NCI-H226 (cell line): ENCODE measurements around the gene DCX.

Experiments
- DNase-seq: peaks from one replicate; pipeline ENCODE4 v3.0.0-alpha.2; 2015

The DCX gene

DNA sequence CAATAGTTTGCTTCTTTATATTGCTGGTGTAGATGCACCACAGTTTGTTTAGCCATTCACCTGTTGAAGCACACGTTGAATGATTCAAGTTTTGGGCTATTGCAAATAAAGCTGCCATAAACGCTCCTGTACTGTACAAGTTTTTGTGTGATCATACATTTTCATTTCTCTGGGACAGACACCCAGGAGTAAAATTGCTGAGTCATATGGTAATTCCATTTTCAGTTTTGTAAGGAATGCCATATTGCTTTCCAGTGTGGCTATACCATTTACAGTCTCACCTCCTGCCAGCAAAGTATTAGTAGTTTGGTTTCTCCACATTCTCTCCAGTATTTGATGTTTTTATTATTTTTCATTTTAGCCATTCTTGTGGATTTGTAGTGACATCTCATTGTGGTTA is 109.7 kb downstream of the DCX start:
- DNase-seq = no peak

DNA sequence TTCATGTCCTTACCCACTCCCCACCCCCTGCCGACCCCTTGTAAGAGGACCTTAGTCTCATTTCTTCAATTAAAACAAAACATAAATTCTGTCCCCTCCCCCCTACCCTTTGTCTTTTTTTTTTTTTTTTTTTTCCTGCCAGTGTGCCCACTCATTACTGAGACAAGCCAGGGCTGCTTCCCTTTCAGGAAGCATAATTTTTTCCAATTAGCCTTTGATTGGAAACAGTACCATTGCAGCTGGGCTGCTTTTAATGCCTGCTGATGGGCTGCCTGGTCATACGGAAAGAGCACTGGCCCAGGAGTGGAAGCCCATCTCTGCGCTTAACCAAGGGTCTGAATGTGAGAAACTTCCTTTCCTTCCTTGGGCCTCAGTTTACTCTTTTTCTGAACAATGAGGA is 123.2 kb downstream of the DCX start:
- DNase-seq = no peak

DNA sequence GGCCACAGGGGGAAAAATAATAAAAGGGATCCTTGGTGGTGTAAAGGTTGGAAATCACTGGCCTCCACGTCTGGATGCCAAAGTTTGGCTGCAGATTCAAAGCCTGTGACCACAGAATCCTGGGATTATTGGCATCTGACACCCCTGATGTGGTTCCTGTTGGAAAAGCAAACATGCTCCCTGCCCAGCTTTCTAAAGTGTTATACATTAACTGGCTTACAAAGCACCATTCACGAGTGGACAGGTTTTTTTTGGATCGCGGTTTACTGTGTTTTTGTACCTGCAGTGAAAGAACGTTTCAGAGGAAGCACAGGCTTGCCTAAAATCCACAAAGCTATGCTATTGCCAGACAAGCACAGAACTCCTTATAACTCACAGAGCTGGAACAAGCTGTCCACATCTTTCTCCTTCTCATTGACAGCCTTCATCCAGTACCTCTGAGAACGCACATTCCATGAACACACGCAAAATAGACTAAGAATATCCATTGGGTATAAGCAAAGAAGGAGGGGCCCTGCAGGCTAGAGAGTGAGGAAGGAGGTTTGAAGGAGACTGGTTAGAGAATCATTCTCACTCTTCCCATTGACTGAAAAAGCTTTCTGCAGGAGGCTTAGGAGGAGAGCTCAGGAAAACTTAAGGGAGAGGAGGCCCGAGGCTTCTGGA is 127.2 kb downstream of the DCX start:
- no peak for DNase-seq

DNA sequence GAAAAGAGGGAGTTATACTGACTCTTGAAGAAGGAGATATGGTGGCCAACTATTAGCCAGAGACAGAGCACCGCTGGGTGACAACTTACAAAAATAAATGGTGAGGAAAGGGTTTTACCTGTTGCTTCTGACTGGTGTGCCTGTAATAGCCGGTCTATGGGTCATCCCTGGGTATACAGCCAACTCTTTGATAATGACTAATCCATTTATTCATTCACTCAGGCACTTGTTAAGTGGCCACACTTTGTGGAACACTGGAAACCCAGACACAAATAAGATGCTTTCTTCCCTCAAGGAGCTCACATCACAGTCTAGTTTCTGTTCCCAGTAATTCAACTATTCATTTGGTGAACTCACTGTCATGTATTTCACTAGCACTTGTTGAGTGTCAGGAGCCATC is 128.5 kb downstream of the DCX start:
- DNase-seq = no peak

DNA sequence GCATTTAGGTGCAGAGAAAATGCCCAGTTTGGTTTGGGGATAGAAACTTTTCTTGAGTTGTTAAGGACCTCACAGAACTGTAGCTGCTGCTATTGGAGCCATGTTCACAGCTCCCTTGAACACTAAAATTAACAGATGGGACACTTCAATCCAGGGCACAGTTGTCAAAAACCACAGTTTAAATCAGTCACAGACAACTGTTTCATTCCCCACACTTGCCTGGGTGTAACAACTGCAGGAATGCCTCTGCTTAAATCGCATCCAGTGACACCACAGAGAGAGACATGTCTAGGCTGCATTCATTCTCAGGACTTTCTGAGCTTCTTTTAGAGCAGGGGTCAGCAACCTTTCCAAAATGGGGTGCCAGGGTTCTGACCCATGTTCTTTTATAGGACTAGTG is 129.0 kb downstream of the DCX start:
- no peak for DNase-seq

DNA sequence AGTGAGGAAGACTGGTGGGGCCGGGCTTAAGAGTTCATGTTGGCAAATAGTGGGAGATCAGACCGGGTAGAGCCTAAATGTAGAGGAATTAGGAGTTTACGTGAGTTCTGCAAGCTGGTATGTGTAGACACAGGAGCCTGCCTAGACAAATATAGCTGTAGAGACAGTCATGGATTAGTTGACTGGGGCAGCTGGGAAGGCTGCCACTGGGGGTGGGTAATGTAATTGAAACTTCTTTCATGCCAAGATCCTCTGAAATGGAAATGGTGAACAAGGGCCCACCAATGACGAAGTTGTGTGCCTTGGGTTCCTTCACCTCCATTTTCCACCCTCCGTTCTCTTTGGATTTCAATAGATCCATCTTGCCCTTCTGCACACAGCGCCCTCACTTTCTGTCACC is 129.9 kb downstream of the DCX start:
- no peak for DNase-seq

DNA sequence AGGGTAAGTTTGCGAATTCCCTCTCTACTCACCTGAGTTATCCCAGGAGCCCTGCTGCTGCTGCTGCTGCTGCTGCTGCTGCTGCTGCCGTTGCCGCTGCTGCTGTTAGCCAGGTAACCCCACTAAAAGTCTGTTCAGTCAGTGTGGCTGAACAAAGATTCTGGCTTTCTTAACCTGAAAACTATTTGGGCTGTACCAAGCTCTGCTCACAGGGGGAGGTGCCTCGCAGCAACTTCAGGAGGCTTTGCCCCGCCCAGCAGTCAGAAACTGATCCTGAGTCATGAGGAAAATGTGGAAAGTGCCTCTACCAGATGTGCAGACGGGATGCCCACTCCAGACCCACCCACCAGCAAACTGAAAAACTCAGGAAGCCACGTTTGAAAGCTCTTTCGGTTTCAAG is 141.7 kb downstream of the DCX start, which contains the start of gene CAPN6:
Gene CAPN6, minus strand, starts transcription at position 145 of the 400 bp plus-strand sequence. CDS start 6,547 bp downstream, outside the sequence.
- no peak for DNase-seq

DNA sequence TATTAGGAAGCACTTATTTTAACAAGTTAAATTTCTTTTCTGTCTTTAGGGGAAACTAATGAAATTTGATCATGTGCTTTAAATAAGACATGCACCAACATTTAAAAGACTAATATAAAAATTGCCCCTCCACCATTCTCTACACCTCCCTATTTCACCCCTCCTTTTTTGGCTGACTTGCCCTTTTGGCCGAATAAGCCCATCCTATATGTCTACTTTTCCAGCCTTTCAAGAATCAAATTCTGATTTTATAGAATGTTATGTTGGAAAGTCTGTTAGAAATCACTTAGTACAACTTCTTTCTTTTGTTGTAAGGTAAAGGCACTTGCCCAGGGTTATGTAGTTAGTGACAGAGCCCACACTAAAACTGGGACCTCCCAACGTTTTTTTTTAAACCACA is 143.5 kb downstream of the DCX start:
- no peak for DNase-seq

DNA sequence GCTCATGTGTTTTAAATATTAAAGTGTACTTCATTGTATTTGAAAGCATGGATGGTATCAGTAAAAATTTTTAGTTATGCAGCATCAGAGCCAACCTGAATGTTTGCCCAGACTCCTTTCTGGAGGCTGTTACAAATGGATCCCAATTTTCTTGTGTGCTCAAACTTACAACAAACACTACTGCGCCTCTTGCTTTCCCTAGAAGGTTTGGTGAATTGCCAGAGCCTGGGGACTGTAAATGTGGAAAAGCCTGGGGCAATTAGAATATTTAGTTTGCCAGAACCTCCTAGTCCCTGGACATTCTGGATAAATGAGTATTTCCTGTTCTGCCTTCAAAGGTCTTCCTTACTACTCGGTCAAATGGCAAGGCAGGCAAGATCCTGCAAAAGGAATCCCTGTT is 146.5 kb downstream of the DCX start:
- DNase-seq = no peak

DNA sequence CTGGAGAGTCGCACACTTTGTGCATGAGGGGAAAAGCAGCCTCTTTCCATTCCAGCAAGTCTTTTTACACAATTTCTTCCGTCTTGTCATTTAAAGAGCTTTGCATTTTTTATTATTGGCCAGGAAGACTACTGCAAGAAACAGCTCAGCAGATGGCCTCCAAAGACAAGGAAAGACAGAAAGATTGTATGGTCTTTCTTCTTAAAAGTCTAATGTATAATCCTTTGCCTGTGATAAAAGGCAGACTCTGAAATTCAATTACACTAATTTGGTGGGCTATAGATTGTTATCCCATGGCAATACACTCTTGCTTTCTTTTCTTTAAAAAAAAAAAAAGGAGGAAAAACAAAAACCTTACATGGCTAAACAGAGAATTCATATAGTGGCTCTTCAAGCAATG is 147.6 kb downstream of the DCX start:
- DNase-seq = no peak

DNA sequence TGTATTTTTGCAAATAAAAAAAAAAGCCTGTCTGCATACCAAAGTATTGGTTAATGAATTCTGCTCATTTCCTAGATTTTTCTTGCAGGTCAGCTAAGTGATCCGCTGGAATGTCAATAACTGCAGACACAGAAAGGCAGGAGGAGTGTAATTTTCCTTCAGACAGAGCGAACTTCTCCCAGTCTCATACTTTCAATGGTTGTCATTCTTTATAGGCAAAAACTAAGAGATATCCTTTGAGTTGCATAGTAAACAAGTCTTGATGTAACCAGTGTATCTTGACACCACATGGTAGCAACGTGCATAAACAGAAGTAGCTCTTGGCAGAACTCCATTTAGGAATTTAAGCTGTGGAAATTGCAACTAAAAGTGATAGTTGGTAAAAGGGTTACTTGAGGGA is 149.9 kb downstream of the DCX start:
- DNase-seq = no peak

DNA sequence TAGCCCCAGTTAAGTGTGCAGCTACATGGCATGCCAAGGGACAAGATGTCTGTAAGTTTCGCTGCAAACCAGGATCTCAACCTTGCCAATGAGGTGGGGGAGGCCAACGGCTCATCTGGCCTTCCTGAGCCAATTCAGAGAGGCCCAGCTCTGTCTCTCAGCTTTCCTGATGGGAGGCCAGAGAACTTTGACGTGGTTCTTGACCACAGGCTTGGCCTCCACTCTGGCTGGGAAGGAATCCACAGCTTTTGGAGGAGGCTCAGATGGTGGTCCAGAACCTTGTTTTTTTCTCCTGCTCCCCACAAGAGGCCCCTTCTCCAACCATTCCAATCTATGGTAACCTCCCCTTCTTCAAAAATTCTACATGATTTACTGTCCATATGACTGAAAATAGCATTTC is 151.5 kb downstream of the DCX start:
- no peak for DNase-seq

DNA sequence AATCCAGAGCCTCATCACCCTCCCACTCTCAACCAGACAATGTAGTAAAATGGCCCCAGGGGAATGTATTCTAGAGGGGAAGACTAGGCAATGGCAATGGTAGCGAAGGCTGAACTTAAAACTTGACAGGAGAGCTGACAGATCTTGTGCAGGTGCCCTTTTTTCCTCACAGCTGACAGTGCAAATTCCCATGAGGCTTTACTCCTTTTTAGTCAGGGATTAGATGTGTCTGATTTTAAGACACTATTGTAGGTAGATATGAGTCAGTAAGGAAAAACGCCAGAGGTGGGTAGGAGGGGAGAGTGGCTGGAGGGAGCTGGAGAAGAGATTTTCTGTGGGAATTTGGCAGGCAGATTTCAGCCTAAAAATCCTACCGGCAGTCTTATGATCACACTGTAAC is 152.4 kb downstream of the DCX start:
- no peak for DNase-seq

DNA sequence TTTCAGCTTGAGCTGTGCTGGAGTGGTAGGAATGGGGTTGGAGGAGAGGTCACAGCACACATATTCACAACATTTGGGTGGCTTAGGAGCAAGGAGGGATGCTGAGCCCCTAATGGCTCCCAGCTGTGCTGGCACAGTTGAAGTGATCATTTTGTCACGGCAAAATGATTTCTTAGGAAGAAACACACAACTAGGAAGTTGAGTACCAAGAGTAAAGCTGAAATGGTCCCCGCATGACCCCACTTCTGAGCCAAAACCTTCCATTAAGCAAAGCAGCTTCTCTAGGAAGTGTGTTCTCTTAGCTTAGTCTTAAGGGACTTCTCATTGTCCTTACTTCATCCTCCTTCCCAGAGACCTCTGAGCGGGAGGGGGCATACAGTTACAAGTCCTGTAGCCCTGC is 154.3 kb downstream of the DCX start:
- no peak for DNase-seq

DNA sequence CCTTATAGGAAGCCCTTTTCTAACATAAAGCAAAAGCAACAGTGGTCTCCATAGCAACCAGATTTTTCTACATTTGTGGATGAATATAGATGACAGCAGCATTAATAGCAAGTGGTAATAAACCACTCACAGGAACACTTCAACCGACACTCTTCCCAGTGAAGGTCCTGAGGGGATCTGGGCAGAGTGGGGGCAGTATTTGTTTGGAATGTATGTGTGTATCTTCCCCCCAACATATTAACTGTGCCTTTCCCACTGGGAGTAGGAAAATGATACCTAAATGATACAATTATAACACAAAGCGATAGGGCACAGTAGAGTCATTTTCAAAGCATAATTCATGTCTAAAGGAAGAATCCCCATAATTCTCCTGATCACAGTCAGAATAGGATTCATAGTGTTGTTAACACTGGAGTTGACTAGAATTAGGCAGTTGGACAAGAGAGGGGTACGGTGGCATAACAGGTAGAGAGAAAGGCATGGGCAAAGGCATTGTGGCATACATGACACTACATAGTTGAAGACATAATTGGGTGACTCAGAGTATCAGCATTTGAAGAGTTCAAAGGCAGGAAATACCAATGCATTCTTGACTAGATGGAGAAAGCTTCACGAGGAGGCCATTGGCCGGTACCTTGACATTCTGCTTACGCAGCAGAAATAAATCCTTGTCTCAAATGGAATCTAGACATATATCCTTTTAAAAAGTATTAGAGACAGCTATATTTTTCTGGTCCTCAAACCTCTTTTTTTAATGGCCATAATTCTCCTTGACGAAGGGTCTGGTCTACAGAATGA is 156.9 kb downstream of the DCX start:
- DNase-seq = no peak

DNA sequence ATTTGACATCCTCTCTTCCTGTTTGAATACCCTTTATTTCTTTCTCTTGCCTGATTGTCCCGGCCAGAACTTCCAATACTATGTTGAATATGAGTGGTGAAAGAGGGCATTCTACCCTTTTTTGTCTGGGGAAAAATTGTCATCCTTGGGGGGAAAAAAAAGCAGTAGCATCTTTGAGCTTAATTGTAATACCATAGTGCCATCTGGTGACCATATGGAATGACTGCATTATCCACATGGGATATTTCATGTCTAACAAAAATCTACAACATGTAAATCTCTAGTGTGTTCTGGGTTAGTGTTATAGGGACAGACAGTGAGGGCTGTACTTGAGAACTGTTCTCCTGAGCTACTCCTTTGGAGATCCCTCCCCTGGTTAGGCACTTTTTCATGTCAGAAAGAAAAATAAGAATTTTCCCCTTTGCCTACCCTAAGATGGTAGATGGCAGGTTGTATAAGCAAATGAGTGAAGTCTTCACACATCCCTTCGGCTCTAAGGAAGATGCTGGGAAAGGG is 167.7 kb downstream of the DCX start:
- DNase-seq = no peak
